Inflammatory macrophage (primary cell): Measurements from ENCODE around the gene FAT4.

ENCODE experiments used
- DNase-seq, 2 donors: peaks; one replicate each; pipeline ENCODE4 v3.0.0-alpha.2; 2020 to 2022
- total RNA-seq, 18 experiments: gene quantifications; one replicate each; lab custom pipeline; 2026; ENCODE audit warnings: mixed read lengths in 6 of 18, inconsistent platforms in 2 of 18; lab: John Stamatoyannopoulos, UW

FAT4 gene
- 0 to 0.33 (median 0) reads per million in 18 experiments for total RNA-seq

GRCh38 chr4:125314676-125315575 is at the start of gene FAT4:
FAT4 (plus strand) TSS chr4:125314955; CDS start chr4:125316412, 1,457 bp downstream.
- peak; percentile 31 to 52 for DNase-seq

GRCh38 chr4:125265846-125266245 is 48.9 kb upstream of the FAT4 start:
- no peak for DNase-seq

GRCh38 chr4:125266901-125267604 is 47.7 kb upstream of the FAT4 start:
- DNase-seq: peak; percentile 14 to 34

- no peak for DNase-seq
These were observed 47.1 kb upstream of the FAT4 start for GRCh38 chr4:125267630-125268029.

GRCh38 chr4:125268068-125268755 is 46.5 kb upstream of the FAT4 start:
- no peak for DNase-seq

GRCh38 chr4:125276811-125277210 is 37.9 kb upstream of the FAT4 start:
- DNase-seq: no peak

- DNase-seq: no peak
These were observed 37.0 kb upstream of the FAT4 start for GRCh38 chr4:125277790-125278189.

- no peak for DNase-seq
These were observed 33.8 kb upstream of the FAT4 start for GRCh38 chr4:125280892-125281403.

GRCh38 chr4:125283707-125284279 is 31.0 kb upstream of the FAT4 start:
- DNase-seq: peak; percentile 5 to 48

GRCh38 chr4:125297116-125297515 is 17.6 kb upstream of the FAT4 start:
- DNase-seq: no peak

- DNase-seq: no peak
These were observed 11.7 kb upstream of the FAT4 start for GRCh38 chr4:125303058-125303457.

- no peak for DNase-seq
These were observed 10.9 kb upstream of the FAT4 start for GRCh38 chr4:125303821-125304220.

- no peak for DNase-seq
These were observed 8.6 kb upstream of the FAT4 start for GRCh38 chr4:125306112-125306511.

GRCh38 chr4:125306533-125306932 is 8.2 kb upstream of the FAT4 start:
- DNase-seq: no peak

GRCh38 chr4:125311503-125311902 is 3.3 kb upstream of the FAT4 start:
- DNase-seq: no peak

GRCh38 chr4:125313497-125313896 is 1.3 kb upstream of the FAT4 start:
- DNase-seq: peak; percentile 65 to 75

- DNase-seq: no peak
These were observed 627 bp upstream of the FAT4 start for GRCh38 chr4:125313989-125314667.

GRCh38 chr4:125315576-125316400 is 1.0 kb downstream of the FAT4 start:
- peak in 1 of 2 donors; percentile 3 for DNase-seq

GRCh38 chr4:125316401-125316790 is 1.6 kb downstream of the FAT4 start:
- DNase-seq: no peak

GRCh38 chr4:125316791-125317524 is 2.2 kb downstream of the FAT4 start:
- DNase-seq: peak in 1 of 2 donors; percentile 11
